MM.1S (cell line): ENCODE data around the gene OR51Q1.

Experiments
- DNase-seq: peaks from one replicate; pipeline ENCODE4 v3.0.0-alpha.2; 2015
- H2AFZ ChIP-seq: fragments of 300-600 bp; sonication (generic); 2 replicates; pipeline ENCODE4 v1.6.0; 2016; ENCODE audit warnings: antibody characterized with exemption, low read length
- H3F3A ChIP-seq: fragments of 300-600 bp; sonication (generic); 2 replicates; pipeline ENCODE4 v1.6.1; 2016; ENCODE audit warnings: mild to moderate bottlenecking, antibody characterized with exemption, low read length, moderate library complexity, mixed read lengths; ENCODE audit not compliant: insufficient read depth
- H3K27ac ChIP-seq: fragments of 300-600 bp; sonication (generic); 2 replicates; pipeline ENCODE4 v1.5.1; 2016; ENCODE audit warnings: mild to moderate bottlenecking, low read length
- H3K27me3 ChIP-seq: fragments of 300-600 bp; sonication (generic); replicated peaks from 2 replicates; pipeline ENCODE4 v1.6.0; 2016; ENCODE audit warnings: low read length; ENCODE audit not compliant: insufficient read depth
- H3K36me3 ChIP-seq: fragments of 300-600 bp; sonication (generic); replicated peaks from 2 replicates; pipeline ENCODE4 v1.6.1; 2016; ENCODE audit warnings: mild to moderate bottlenecking, low read length, mixed read lengths; ENCODE audit not compliant: insufficient read depth
- H3K4me1 ChIP-seq: fragments of 300-600 bp; sonication (generic); 2 replicates; pipeline ENCODE4 v1.6.1; 2016; ENCODE audit warnings: low read length, mixed read lengths
- H3K4me2 ChIP-seq: fragments of 300-600 bp; sonication (generic); 2 replicates; pipeline ENCODE4 v1.6.0; 2016; ENCODE audit warnings: low read depth, low read length
- H3K4me3 ChIP-seq: fragments of 300-600 bp; sonication (generic); 2 replicates; pipeline ENCODE4 v1.5.1; 2016; ENCODE audit warnings: low read length, mixed read lengths
- H3K79me2 ChIP-seq: fragments of 300-600 bp; sonication (generic); 2 replicates; pipeline ENCODE4 v1.6.1; 2016; ENCODE audit warnings: mixed run types, low read length, mixed read lengths
- H3K9ac ChIP-seq: fragments of 300-600 bp; sonication (generic); 2 replicates; pipeline ENCODE4 v1.6.1; 2016; ENCODE audit warnings: low read length, mixed read lengths
- H3K9me2 ChIP-seq: fragments of 300-600 bp; sonication (generic); replicated peaks from 2 replicates; pipeline ENCODE4 v1.6.1; 2016; ENCODE audit warnings: mild to moderate bottlenecking, low read length, mixed read lengths; ENCODE audit not compliant: insufficient read depth
- H3K9me3 ChIP-seq: fragments of 300-600 bp; sonication (generic); replicated peaks from 2 replicates; pipeline ENCODE4 v1.6.1; 2016; ENCODE audit warnings: mild to moderate bottlenecking, low read length, mixed read lengths; ENCODE audit not compliant: insufficient read depth
- H4K20me1 ChIP-seq: fragments of 300-600 bp; sonication (generic); 2 replicates; pipeline ENCODE4 v1.6.1; 2016; ENCODE audit warnings: mild to moderate bottlenecking, low read length, moderate library complexity, mixed read lengths; ENCODE audit not compliant: insufficient read depth
- EZH2 ChIP-seq: fragments of 300-600 bp; sonication (generic); optimal IDR thresholded peaks from 2 replicates; pipeline ENCODE3; 2017; ENCODE audit warnings: low read depth, mild to moderate bottlenecking, antibody characterized with exemption, low read length, mixed read lengths
- EZH2phosphoT487 ChIP-seq: fragments of 300-600 bp; sonication (generic); IDR thresholded peaks from 2 replicates; pipeline ENCODE4 v1.6.1; 2018; ENCODE audit warnings: antibody characterized with exemption, low read length
- TF ChIP-seq, protein P1 (sequence below): fragments of 300-600 bp; sonication (generic); IDR thresholded peaks from 2 replicates; pipeline ENCODE4 v1.5.1; 2016; ENCODE audit warnings: antibody characterized with exemption, low read length, mixed read lengths

Gene OR51Q1

DNA sequence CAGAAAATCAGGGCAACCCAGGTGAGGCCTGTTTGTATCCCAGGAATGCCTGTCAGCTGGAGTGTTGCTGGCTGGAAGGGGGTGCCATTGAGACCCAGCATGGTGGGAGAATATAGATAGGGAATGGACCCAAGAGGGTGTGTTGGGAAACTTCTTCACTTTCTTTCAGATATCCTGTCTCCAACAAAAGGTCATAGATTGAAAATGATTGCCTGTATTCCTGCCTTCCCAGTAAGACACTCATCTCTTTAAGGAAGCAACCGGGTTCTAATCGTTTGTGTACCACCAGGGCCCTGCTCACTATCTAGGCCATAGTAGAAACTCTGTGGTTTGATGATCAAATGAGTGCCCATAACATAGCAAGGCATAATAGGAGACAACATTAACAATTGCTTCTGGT, 19.5 kb downstream of the OR51Q1 start, which contains the start of gene OR51I1:
TSS of gene OR51I1 (minus strand) at position 101 of the 400 bp plus-strand sequence. CDS start at position 101, 0 bp downstream.
- H3K36me3 ChIP-seq: no peaks in the 10 kb centered on the region
- H3K9me3 ChIP-seq: no peaks in the 10 kb centered on the region
- TF ChIP-seq EZH2phosphoT487 (no peak), EZH2 (no peak)
- TF ChIP-seq, protein P1, sequence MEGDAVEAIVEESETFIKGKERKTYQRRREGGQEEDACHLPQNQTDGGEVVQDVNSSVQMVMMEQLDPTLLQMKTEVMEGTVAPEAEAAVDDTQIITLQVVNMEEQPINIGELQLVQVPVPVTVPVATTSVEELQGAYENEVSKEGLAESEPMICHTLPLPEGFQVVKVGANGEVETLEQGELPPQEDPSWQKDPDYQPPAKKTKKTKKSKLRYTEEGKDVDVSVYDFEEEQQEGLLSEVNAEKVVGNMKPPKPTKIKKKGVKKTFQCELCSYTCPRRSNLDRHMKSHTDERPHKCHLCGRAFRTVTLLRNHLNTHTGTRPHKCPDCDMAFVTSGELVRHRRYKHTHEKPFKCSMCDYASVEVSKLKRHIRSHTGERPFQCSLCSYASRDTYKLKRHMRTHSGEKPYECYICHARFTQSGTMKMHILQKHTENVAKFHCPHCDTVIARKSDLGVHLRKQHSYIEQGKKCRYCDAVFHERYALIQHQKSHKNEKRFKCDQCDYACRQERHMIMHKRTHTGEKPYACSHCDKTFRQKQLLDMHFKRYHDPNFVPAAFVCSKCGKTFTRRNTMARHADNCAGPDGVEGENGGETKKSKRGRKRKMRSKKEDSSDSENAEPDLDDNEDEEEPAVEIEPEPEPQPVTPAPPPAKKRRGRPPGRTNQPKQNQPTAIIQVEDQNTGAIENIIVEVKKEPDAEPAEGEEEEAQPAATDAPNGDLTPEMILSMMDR: no peak
- H3K9me2 ChIP-seq: no peaks in the 10 kb centered on the region
- no peaks in the 10 kb centered on the region for H3K79me2 ChIP-seq
- H4K20me1 ChIP-seq: no peaks in the 10 kb centered on the region
- DNase-seq: no peak
- no peak within 1 kb of the TSS for H3K4me2 ChIP-seq
- H3K27ac ChIP-seq: no peak within 1 kb of the TSS
- H3K9ac ChIP-seq: no peak within 1 kb of the TSS
- H3F3A ChIP-seq: no peaks in the 10 kb centered on the region
- H3K4me1 ChIP-seq: no peaks in the 10 kb centered on the region
- H3K27me3 ChIP-seq: no peaks in the 10 kb centered on the region
- H3K4me3 ChIP-seq: no peak within 1 kb of the TSS
- no peak within 1 kb of the TSS for H2AFZ ChIP-seq

DNA sequence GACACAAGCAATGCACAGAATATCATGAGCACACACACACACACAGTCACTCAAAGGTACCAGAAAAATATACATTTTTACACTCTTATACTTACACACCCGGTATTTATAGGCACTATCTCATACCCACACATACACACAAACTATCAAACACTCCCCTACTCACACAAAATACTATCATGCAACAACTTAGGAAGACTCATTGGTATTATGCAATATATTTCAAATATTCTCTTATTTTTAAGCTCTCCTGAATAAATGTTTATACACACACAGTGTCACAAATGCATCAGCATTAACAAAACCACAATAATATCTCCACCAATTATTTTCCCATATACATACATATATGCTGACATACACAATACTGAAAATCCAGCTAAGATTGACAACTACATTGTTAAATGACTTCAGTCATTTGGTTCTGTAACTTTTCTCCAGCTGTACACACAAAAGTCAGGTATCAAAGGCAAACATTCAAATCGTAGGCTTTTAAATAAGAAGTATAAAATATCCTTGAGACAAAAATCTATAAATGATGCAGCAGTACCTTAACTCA, 22.0 kb downstream of the OR51Q1 start:
- Histone ChIP-seq H4K20me1 (no peaks in the 10 kb centered on the region), H3K4me2 (no peak overlapping the region), H2AFZ (no peak overlapping the region), H3K27me3 (no peaks in the 10 kb centered on the region), H3K36me3 (no peaks in the 10 kb centered on the region), H3K4me1 (no peaks in the 10 kb centered on the region), H3K27ac (no peak overlapping the region), H3K9me3 (no peaks in the 10 kb centered on the region), H3K9me2 (no peaks in the 10 kb centered on the region), H3F3A (no peaks in the 10 kb centered on the region), H3K9ac (no peak overlapping the region), H3K79me2 (no peaks in the 10 kb centered on the region), H3K4me3 (no peak overlapping the region)
- DNase-seq: no peak
- TF ChIP-seq, protein P1: no peak
- no peak for TF ChIP-seq EZH2
- TF ChIP-seq EZH2phosphoT487: no peak

DNA sequence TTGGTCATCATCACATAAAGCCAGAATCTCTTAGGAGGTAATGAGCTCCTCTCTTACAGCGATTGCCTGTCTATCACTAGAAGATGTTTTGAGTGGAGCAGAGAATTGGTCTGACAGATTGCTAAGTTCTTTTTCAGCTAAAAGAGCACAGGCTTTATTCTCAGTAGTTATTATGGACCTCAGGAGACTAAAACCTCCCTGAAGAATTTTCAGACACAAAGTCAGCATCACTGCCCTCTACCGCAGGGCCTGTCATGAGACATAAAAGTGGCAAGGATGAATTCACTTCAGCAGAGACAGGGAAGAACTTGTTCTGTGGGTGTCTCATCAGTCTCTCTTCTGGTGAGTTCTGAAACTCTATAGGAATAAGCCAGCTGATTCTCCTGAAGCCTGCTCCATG, 27.1 kb downstream of the OR51Q1 start, which contains the start of gene OR51I2:
TSS of gene OR51I2 (plus strand) at position 301 of the 400 bp plus-strand sequence. CDS start 4,166 bp downstream, outside the sequence.
- no peaks in the 10 kb centered on the region for H4K20me1 ChIP-seq
- no peaks in the 10 kb centered on the region for H3K4me1 ChIP-seq
- no peak within 1 kb of the TSS for H3K4me3 ChIP-seq
- no peaks in the 10 kb centered on the region for H3K79me2 ChIP-seq
- H3K9ac ChIP-seq: no peak within 1 kb of the TSS
- H3K27ac ChIP-seq: no peak within 1 kb of the TSS
- TF ChIP-seq EZH2phosphoT487 (no peak), EZH2 (no peak)
- TF ChIP-seq, protein P1: no peak
- H3K4me2 ChIP-seq: no peak within 1 kb of the TSS
- H3K9me3 ChIP-seq: no peaks in the 10 kb centered on the region
- H3K36me3 ChIP-seq: no peaks in the 10 kb centered on the region
- no peaks in the 10 kb centered on the region for H3F3A ChIP-seq
- H3K27me3 ChIP-seq: no peaks in the 10 kb centered on the region
- no peak for DNase-seq
- no peak within 1 kb of the TSS for H2AFZ ChIP-seq
- H3K9me2 ChIP-seq: no peaks in the 10 kb centered on the region
